DMS153 (cell line): Measurements from ENCODE around the gene CLEC4C.

ENCODE experiments used
- DNase-seq: peaks from one replicate; lab custom pipeline; 2025; lab: John Stamatoyannopoulos, UW

Gene CLEC4C

GRCh38 chr12:7723926-7724325, 23.2 kb downstream of the CLEC4C start:
- no peak for DNase-seq

GRCh38 chr12:7719946-7720730, 27.0 kb downstream of the CLEC4C start:
- no peak for DNase-seq

- DNase-seq = no peak
These were observed 30.8 kb downstream of the CLEC4C start for GRCh38 chr12:7716381-7716780.

GRCh38 chr12:7712841-7713442, 34.2 kb downstream of the CLEC4C start:
- no peak for DNase-seq

GRCh38 chr12:7711133-7711532, 36.0 kb downstream of the CLEC4C start, which contains the start of gene DPPA3:
Gene DPPA3, plus strand, starts transcription at chr12:7711433. Its CDS starts 138 bp downstream, at chr12:7711571.
- DNase-seq = no peak

- DNase-seq = no peak
These were observed 37.1 kb downstream of the CLEC4C start for GRCh38 chr12:7709969-7710675.

- DNase-seq = no peak
These were observed 41.3 kb downstream of the CLEC4C start for GRCh38 chr12:7705846-7706245.

- DNase-seq = no peak
These were observed 51.5 kb downstream of the CLEC4C start, which contains the start of gene GDF3 for GRCh38 chr12:7695566-7696197. Gene GDF3, minus strand, starts transcription at chr12:7695775. Its CDS starts 47 bp downstream, at chr12:7695728.

- no peak for DNase-seq
These were observed 52.0 kb downstream of the CLEC4C start for GRCh38 chr12:7695237-7695560.

GRCh38 chr12:7694556-7695236, 52.5 kb downstream of the CLEC4C start:
- no peak for DNase-seq

GRCh38 chr12:7693793-7694192, 53.4 kb downstream of the CLEC4C start:
- DNase-seq = no peak

GRCh38 chr12:7681535-7681934, 65.6 kb downstream of the CLEC4C start:
- DNase-seq = no peak
